HuH-7.5 (cell line): Measurements from ENCODE around the gene ZNF407.
"Not testable (repeated sequence)": the region's sequence is repeated elsewhere in the genome, so short reads cannot be mapped to it uniquely, and the experiment has no call there.

Experiments used
- DNase-seq: peaks from one replicate; pipeline ENCODE4 v3.0.0; 2011; ENCODE audit warnings: low spot score

Gene ZNF407

GRCh38 chr18:74933930-74934329 lies 336.3 kb downstream of the ZNF407 start:
- DNase-seq: no peak

- DNase-seq: no peak
Measured at GRCh38 chr18:74935434-74935833, 337.8 kb downstream of the ZNF407 start.

DNA sequence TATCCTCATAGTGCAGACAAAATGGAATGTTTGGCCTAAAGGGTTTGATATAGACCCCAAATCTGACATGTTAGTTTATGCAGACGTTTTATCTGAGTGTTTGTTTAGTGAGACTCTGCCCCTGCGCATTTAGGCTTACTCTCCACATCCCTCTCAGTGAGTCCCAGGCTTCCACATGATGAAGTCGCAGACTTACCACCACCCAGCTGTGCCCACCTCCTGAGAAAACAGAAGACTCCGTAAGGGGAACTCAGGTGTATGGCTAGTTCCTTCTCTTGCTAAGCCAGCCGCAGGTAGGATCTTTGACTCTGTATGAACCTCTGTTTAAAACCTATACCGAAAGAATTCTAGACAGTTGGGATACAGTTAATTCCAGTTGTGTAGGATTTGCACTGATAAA lies 338.7 kb downstream of the ZNF407 start:
- DNase-seq: no peak

- no peak for DNase-seq
Measured at GRCh38 chr18:74937291-74937690, 339.6 kb downstream of the ZNF407 start.

DNA sequence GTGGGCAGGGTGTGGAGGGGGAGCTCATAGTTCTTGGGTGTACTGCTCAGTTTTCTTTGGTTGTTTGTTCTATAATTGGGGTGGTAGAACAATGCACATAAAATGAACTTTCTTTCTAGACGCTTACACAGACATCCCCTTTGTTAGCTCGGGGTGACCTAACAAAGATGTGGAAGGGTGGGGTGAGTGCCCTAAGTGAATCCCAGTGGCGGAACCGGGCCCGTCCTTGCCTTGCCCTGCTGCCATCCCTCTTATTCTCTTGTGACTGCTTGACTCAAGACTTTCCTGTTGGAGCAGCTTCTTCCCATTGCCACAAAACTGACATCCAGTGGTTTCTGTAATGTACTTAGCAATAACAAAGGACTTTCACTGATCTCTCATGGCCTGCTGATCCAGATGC lies 343.2 kb downstream of the ZNF407 start:
- DNase-seq: no peak

DNA sequence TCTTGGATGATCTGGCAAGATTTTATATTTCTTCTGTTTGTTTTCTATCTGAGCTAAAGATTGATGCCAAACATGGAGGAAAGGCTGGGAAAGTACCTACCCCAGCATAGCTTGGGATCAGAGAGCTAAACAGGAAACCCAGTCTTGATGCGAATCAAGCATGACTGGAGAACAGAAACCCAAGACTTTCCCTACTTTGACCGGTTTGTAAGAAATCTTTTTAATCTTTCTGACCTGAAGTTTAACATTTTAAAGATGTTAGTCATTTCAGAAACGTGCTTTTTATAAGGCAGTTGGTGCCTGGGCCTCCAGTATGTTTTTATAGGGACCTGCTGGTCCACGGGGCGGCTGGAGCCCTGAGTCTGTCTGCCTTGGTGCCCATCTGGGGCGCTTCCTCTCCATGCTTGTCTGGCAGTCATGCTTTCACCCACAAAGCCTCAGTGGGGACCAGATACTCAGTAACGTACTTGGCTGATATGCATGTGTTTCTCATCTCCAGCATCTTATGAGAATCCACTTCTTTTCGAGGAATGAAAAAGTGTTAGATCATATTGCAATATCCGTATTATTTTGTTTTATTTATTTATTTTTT lies 344.7 kb downstream of the ZNF407 start:
- DNase-seq: no peak

- DNase-seq: no peak
Measured at GRCh38 chr18:74944676-74945075, 347.0 kb downstream of the ZNF407 start.

GRCh38 chr18:74945774-74946545 lies 348.3 kb downstream of the ZNF407 start:
- DNase-seq: no peak

- DNase-seq: no peak
Measured at GRCh38 chr18:74946646-74947375, 349.1 kb downstream of the ZNF407 start.

GRCh38 chr18:74947417-74947816 lies 349.7 kb downstream of the ZNF407 start:
- no peak for DNase-seq

GRCh38 chr18:74947875-74948274 lies 350.2 kb downstream of the ZNF407 start:
- DNase-seq: no peak

- no peak for DNase-seq
Measured at GRCh38 chr18:74949611-74950010, 351.9 kb downstream of the ZNF407 start.

GRCh38 chr18:74950479-74950878 lies 352.8 kb downstream of the ZNF407 start:
- no peak for DNase-seq

DNA sequence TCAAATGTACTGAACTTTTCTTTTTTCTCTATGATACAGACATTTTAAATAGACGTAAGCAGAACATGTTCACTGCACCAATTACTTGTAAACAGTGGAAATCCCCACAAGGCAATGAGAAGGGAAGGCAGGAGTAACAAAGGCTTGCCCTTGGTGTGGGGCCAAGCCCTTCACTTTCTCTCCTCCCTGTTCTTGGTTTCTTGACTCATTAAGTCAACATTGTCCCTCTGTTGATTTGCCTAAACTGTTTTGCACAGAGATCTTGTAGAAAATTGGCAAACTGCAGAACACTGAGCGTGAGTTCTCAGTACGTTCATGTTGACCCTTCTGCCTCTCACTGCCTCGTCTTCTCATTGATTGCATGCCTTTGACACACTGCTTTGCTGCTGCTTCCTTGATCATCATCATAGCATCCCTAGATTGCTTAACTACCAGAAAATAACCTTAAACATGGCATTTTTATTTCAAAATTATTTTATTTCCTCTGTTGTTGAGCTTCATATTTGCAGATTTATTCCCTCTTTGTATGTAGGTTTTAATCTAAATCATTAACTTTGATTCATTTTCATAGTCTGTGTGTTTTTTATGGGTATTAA lies 353.6 kb downstream of the ZNF407 start:
- DNase-seq: no peak

GRCh38 chr18:74957588-74958224 lies 360.0 kb downstream of the ZNF407 start:
- DNase-seq: no peak

GRCh38 chr18:74959216-74959615 lies 361.5 kb downstream of the ZNF407 start:
- DNase-seq: no peak

DNA sequence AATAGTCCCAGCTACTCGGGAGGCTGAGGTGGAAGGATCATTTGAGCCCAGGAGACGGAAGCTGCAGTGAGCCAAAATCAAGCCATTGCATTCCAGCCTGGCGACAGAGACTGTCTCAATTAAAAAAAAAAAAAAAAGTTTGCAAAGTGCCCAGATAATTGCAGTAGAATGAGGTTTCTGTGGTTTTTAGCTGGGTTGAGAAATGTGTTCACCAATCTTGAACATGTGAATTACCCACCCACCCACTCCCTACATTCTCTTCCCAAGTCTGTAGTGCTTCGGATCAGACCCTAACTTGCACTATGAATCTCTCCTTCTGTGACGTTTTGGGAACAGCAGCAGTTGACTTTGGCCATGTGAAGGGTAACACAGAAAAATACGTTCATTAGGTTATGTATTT lies 363.9 kb downstream of the ZNF407 start:
- no peak for DNase-seq

DNA sequence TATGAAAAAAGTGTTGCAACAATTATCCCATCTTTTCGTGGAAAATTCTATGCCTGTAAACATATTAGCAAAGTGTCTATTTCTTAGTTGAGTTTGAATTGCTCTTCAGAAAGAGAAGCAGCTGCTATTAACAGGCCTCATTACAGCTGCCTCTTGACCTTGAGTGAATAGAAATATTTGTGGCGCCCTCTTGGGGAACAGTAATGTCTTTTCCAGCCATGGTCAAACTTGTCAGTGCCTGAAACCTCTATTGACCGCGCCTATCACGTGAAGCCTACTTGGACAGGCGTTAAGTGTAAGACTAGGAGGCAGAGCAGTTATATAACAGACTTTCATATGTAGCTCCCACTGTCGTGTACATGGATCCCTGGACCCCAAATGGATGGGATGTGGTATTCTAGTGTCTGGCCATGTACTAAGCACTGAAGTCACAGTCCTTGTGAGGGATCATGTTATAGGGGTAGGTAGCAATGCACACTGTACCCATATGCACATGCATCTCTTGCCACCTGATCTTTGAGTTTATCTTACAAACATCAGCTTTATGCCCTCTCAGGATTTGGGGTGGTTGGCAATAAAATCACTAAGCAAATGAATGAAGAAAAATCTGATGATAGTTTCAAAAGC lies 366.3 kb downstream of the ZNF407 start:
- no peak for DNase-seq

GRCh38 chr18:74965682-74966081 lies 368.0 kb downstream of the ZNF407 start:
- no peak for DNase-seq

- no peak for DNase-seq
Measured at GRCh38 chr18:74967438-74967837, 369.8 kb downstream of the ZNF407 start.

GRCh38 chr18:74967979-74968378 lies 370.3 kb downstream of the ZNF407 start:
- DNase-seq: no peak

DNA sequence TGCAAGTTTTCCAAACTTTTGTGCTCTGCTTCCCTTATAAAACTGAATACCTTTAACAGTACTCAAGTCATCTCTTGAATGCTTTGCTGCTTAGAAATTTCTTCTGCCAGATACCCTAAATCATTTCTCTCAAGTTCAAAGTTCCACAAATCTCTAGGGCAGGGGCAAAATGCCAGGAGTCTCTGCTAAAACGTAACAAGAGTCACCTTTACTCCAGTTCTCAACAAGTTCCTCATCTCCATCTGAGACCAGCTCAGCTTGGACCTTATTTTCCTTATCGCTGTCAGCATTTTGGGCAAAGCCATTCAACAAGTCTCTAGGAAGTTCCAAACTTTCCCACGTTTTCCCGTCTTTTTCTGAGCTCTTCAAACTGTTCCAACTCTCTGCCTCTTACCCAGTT lies 373.7 kb downstream of the ZNF407 start:
- not testable (repeated sequence) for DNase-seq
